Mesothelial cell of epicardium (in vitro differentiated cells): ENCODE measurements around the gene ARL5A. TPM values are rescaled to one million over a fixed set of nuclear protein-coding genes. Genes with fewer than 3 reads are reported as not detected.
A peak's percentile ranks its signal among the peaks of the same experiment; 100 is the strongest.

Source experiments
- DNase-seq, 2 experiments: peaks; one replicate each; pipeline ENCODE4 v3.0.0; 2021; ENCODE audit warnings: low spot score in 2 of 2; ENCODE audit not compliant: unreplicated experiment in 2 of 2
- H3K27ac Mint-ChIP-seq: 2 replicates; pipeline ENCODE4 v1.8.0; 2021; ENCODE audit warnings: mixed read lengths
- H3K27me3 Mint-ChIP-seq: 2 replicates; pipeline ENCODE4 v1.8.0; 2021; ENCODE audit warnings: low read depth, mixed read lengths
- H3K36me3 Mint-ChIP-seq: 2 replicates; pipeline ENCODE4 v1.8.0; 2021; ENCODE audit warnings: mixed read lengths
- H3K4me1 Mint-ChIP-seq: 2 replicates; pipeline ENCODE4 v1.8.0; 2021; ENCODE audit warnings: mixed read lengths
- H3K4me3 Mint-ChIP-seq: 2 replicates; pipeline ENCODE4 v1.8.0; 2021; ENCODE audit warnings: mild to moderate bottlenecking, moderate library complexity, mixed read lengths
- H3K9me3 Mint-ChIP-seq: 2 replicates; pipeline ENCODE4 v1.8.0; 2021; ENCODE audit warnings: mixed read lengths
- CTCF ChIP-seq: fragments of 200-600 bp; sonication (generic); IDR thresholded peaks from one replicate; pipeline ENCODE4 v1.5.0; 2021; ENCODE audit warnings: antibody characterized with exemption; ENCODE audit not compliant: unreplicated experiment
- total RNA-seq: library from RNA; stranded (reverse); gene quantifications from 3 replicates; pipeline ENCODE4 v1.2.1, GENCODE V29; 2021

The ARL5A gene
- total RNA-seq, 1 donor from 2014 or later = 62.2 TPM

DNA sequence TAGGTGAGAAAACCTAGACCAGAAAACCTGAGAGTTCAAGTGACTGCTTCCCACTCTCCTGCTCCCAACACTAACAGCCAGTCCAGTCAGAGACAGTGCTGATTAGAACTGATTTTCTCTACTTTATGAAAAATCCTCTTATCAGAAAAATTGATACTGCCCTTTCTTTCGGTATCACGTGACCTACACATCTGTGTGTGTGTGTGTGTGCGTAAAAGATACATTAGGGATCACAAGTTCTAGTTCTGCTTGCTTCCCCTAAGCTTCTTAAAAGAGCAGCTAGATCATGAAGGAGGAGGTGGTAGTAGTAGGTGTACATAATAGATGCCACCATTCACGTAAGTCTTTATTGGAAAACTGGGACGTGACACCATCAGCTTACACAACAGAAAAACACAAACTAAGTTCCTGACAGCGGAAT is 1.5 kb downstream of the ARL5A start:
- Mint-ChIP-seq H3K36me3 (no peaks in the 10 kb centered on the region), H3K4me3 (peak overlapping the region; percentile 93), H3K27me3 (no peaks in the 10 kb centered on the region), H3K4me1 (peaks cover 32% of the 10 kb centered on the region), H3K27ac (peak overlapping the region; percentile 90), H3K9me3 (no peaks in the 10 kb centered on the region)
- no peak for DNase-seq
- no peak for TF ChIP-seq CTCF

GRCh38 chr2:151824886-151825285 is 3.3 kb downstream of the ARL5A start:
- TF ChIP-seq CTCF = no peak
- H3K4me3 Mint-ChIP-seq = no peak overlapping the region
- H3K36me3 Mint-ChIP-seq = peaks cover 2% of the 10 kb centered on the region
- peaks cover 32% of the 10 kb centered on the region for H3K4me1 Mint-ChIP-seq
- no peaks in the 10 kb centered on the region for H3K9me3 Mint-ChIP-seq
- no peaks in the 10 kb centered on the region for H3K27me3 Mint-ChIP-seq
- no peak overlapping the region for H3K27ac Mint-ChIP-seq
- no peak for DNase-seq

DNA sequence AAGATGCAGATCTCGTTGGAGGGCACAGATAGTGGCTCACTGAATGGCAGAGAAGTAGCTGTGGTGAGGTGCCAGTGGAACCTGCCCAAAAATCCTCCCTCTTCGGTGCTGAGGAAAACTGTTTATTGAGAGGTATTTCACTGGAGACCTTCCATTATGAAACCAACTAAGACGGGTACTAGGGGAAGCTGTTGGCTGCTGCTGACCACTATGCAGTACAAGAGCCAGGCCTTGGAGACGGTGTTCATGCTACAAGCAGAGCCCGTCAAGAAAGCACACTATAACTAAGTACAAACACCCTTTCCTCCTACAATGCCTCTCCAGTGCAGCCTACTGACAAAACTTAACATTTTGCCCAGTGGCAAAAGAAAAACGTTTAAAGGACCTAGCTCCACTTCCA is 4.6 kb downstream of the ARL5A start:
- no peak for DNase-seq
- peaks cover 2% of the 10 kb centered on the region for H3K36me3 Mint-ChIP-seq
- no peak for TF ChIP-seq CTCF
- H3K4me1 Mint-ChIP-seq = peaks cover 32% of the 10 kb centered on the region
- no peak overlapping the region for H3K27ac Mint-ChIP-seq
- H3K27me3 Mint-ChIP-seq = no peaks in the 10 kb centered on the region
- H3K4me3 Mint-ChIP-seq = no peak overlapping the region
- no peaks in the 10 kb centered on the region for H3K9me3 Mint-ChIP-seq

DNA sequence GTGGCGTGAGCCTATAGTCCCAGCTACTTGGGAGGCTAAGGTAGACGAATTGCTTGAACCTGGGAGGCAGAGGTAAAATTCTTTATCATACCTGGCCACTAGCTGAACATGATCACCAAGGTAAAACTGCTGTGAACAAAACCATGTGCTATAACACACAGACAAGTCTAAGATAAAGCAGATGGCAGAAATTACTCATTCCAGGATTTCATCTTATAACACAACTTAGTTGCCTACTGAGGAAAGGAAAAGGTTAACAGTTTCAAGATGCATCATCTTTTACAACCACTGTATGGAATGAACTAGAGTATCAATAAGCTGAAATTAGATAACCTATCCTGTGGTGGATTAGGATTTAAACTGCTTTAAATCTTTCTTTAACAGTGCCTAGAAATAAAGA is 8.3 kb downstream of the ARL5A start:
- peaks cover 10% of the 10 kb centered on the region for H3K4me1 Mint-ChIP-seq
- H3K9me3 Mint-ChIP-seq = no peaks in the 10 kb centered on the region
- no peak for TF ChIP-seq CTCF
- H3K4me3 Mint-ChIP-seq = no peak overlapping the region
- no peak overlapping the region for H3K27ac Mint-ChIP-seq
- DNase-seq = no peak
- peaks cover 7% of the 10 kb centered on the region for H3K36me3 Mint-ChIP-seq
- H3K27me3 Mint-ChIP-seq = no peaks in the 10 kb centered on the region

GRCh38 chr2:151817929-151818328 is 10.3 kb downstream of the ARL5A start:
- Mint-ChIP-seq H3K4me3 (no peak overlapping the region), H3K27ac (no peak overlapping the region), H3K36me3 (peaks cover 15% of the 10 kb centered on the region), H3K4me1 (no peaks in the 10 kb centered on the region), H3K27me3 (no peaks in the 10 kb centered on the region), H3K9me3 (peaks cover under 1% of the 10 kb centered on the region)
- TF ChIP-seq CTCF = no peak
- no peak for DNase-seq

GRCh38 chr2:151816843-151817242 is 11.4 kb downstream of the ARL5A start:
- Mint-ChIP-seq H3K4me1 (no peaks in the 10 kb centered on the region), H3K36me3 (peaks cover 23% of the 10 kb centered on the region), H3K4me3 (no peak overlapping the region), H3K27ac (no peak overlapping the region), H3K9me3 (peaks cover 8% of the 10 kb centered on the region), H3K27me3 (no peaks in the 10 kb centered on the region)
- no peak for DNase-seq
- no peak for TF ChIP-seq CTCF
